H1 (cell line): ENCODE results near the gene DDX51.

Experiments
- CREB1 ChIP-seq: IDR thresholded peaks from 2 replicates; pipeline ENCODE4 v1.6.1; 2012; ENCODE audit warnings: inconsistent platforms
- CTCF ChIP-seq, 3 experiments: IDR thresholded peaks; 1 replicate in 2 of 3; 2 replicates in 1 of 3; pipeline versions ENCODE4 v1.5.1 to v1.6.1; 2011; ENCODE audit warnings: low read length in 3 of 3, mild to moderate bottlenecking in 3 of 3, inconsistent platforms in 2 of 3, low read depth in 1 of 3, moderate library complexity in 1 of 3; ENCODE audit not compliant: insufficient read depth in 1 of 3; ENCODE audit errors: control extremely low read depth in 1 of 3
- EZH2 ChIP-seq: fragments of 200-600 bp; sonication (generic); IDR thresholded peaks from 2 replicates; pipeline ENCODE4 v1.7.1; 2012; ENCODE audit warnings: low read depth, mild to moderate bottlenecking, moderate library complexity, low read length, inconsistent platforms; ENCODE audit not compliant: severe bottlenecking
- KDM1A ChIP-seq: fragments of 200-600, 300-600 bp; sonication (generic); IDR thresholded peaks from 2 replicates; pipeline ENCODE4 v1.7.1; 2016; ENCODE audit warnings: mild to moderate bottlenecking, low read length, borderline replicate concordance
- POLR2A ChIP-seq, 2 experiments: IDR thresholded peaks; 1 replicate in 1 of 2; 2 replicates in 1 of 2; pipeline ENCODE4 v1.6.1; 2011; ENCODE audit warnings: low read depth in 2 of 2, low read length in 2 of 2, mild to moderate bottlenecking in 2 of 2; ENCODE audit errors: control extremely low read depth in 1 of 2
- POLR2AphosphoS5 ChIP-seq: IDR thresholded peaks from 2 replicates; pipeline ENCODE4 v1.6.1; 2011; ENCODE audit warnings: low read depth, low read length
- POU5F1 ChIP-seq: IDR thresholded peaks from 2 replicates; pipeline ENCODE4 v1.6.1; 2011; ENCODE audit warnings: low read depth, mild to moderate bottlenecking, low read length, moderate library complexity
- RAD21 ChIP-seq, 2 experiments: IDR thresholded peaks in 1 of 2; conservative IDR thresholded peaks in 1 of 2; 2 replicates each; pipeline ENCODE4 v1.6.1; 2011; ENCODE audit warnings: low read depth in 2 of 2, low read length in 2 of 2, improper control_type of control experiment in 1 of 2, inconsistent platforms in 1 of 2, mild to moderate bottlenecking in 1 of 2, moderate library complexity in 1 of 2
- RFX5 ChIP-seq: IDR thresholded peaks from 2 replicates; pipeline ENCODE4 v1.6.1; 2011; ENCODE audit warnings: low read depth, low read length, improper control_type of control experiment, borderline replicate concordance
- SP2 ChIP-seq: IDR thresholded peaks from 2 replicates; pipeline ENCODE4 v1.6.1; 2012; ENCODE audit warnings: mild to moderate bottlenecking, low read length, inconsistent platforms
- TAF1 ChIP-seq: IDR thresholded peaks from 2 replicates; pipeline ENCODE4 v1.6.1; 2011; ENCODE audit warnings: mild to moderate bottlenecking, low read depth, low read length
- TF ChIP-seq, protein P1 (sequence below): IDR thresholded peaks from 2 replicates; pipeline ENCODE4 v1.6.1; 2011; ENCODE audit warnings: low read length, improper control_type of control experiment

DNA sequence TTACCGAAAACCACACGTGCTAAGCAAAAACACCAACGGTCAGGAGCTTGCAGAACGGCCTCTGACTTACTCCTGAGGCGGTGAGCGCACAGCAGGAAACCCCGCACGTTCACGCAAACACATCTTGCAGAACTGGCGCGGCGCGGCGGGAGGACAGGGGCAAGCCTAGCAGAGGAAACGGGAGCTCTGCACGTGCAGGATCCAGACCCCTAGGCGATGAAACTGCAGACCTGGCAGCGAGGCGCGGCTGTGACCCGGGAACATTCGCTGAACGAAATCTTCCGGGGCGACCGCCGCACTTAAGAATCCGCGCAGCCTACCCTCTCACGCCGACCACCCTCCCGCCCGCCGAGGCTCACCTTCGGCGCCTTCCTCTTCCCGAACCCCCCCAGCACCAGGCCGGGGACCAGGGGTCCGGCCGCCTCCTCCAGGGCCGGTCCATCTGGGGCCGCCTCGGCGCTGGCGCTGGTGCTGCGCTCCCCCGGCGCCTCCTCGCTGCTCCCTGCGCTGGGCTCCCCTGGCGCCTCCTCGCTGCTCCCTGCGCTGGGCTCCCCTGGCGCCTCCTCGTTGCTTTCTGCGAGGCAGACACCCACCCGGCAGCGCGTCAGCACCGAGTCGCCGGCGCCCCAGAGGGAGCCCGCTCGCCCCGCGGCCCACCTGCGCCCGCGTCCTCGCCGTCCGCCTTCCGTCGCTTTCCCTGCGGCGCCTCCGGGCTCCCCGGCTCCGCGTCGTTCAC lies 615 bp downstream of the DDX51 start:
- TF ChIP-seq POLR2A (IDR thresholded peaks at IDR 0.05; ENCODE audit: control extremely low read depth in 1 of 2, low read depth in 2 of 2, low read length in 2 of 2) (no peak), CTCF (IDR thresholded peaks at IDR 0.05; ENCODE audit: control extremely low read depth in 1 of 3, insufficient read depth in 1 of 3, low read depth in 1 of 3, low read length in 3 of 3) (no peak), RFX5 (no peak), EZH2 (no peak), RAD21 (IDR thresholded peaks at IDR 0.05 in 1 of 2, conservative IDR thresholded peaks at IDR 0.05 in 1 of 2; ENCODE audit: low read depth in 2 of 2, low read length in 2 of 2) (no peak), CREB1 (no peak), SP2 (no peak), POU5F1 (no peak), KDM1A (no peak), TAF1 (no peak), POLR2AphosphoS5 (no peak)
- TF ChIP-seq, protein P1, sequence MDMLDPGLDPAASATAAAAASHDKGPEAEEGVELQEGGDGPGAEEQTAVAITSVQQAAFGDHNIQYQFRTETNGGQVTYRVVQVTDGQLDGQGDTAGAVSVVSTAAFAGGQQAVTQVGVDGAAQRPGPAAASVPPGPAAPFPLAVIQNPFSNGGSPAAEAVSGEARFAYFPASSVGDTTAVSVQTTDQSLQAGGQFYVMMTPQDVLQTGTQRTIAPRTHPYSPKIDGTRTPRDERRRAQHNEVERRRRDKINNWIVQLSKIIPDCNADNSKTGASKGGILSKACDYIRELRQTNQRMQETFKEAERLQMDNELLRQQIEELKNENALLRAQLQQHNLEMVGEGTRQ: no peak
